SIG-M5 treated with dmso at 0.1 percent for 504 hours (cell line): ENCODE measurements around the gene TAS2R19.
"Not testable (repeated sequence)": the region's sequence is repeated elsewhere in the genome, so short reads cannot be mapped to it uniquely, and the experiment has no call there.

Experiments used
- DNase-seq: peaks from one replicate; lab custom pipeline; 2025; ENCODE audit not compliant: unreplicated experiment; lab: John Stamatoyannopoulos, UW

TAS2R19 gene

DNA sequence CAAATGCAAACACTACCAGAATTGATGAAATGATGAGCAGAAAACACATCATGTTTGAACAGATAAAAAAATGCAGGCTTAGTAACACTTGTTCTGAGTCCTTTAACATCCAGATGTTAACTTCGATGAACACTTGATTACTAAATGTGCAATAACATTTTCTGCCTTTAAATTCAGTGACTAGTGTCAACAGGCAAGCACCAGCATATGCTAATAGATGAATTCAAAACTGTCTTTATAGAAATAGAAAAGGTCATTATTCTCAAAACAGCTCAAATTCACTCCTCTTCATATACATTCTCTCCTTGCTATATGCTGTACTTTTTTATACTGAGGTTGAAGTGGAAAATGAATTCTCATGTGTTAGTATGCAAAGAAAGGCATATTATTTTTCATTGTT lies at the start of gene TAS2R19:
Gene TAS2R19, minus strand, starts transcription at position 101 of the 400 bp plus-strand sequence. Its CDS starts 49 bp downstream, at position 52.
- no peak for DNase-seq

DNA sequence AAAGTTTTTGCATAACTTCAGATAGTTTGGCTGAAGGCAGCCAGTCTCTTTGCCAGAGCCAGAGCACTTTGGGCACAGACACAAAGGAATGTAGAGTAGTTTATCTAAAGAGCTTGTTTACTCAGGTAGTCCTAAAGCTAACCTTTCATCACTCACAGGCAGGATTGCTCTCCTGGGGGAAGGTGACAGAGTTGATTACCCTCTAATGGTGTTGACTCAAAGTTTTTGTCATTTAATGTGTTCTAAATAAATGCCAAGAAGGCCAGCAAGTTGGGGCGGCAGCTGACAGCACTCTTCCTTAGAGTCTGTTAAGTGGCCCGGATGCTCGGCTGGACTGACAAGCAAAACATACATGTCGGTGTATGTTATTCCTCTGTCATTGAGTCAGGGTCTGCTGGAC lies 49.0 kb upstream of the TAS2R19 start:
- DNase-seq, result no peak

- no peak for DNase-seq
Measured at GRCh38 chr12:11070999-11071398, 48.6 kb upstream of the TAS2R19 start.

DNA sequence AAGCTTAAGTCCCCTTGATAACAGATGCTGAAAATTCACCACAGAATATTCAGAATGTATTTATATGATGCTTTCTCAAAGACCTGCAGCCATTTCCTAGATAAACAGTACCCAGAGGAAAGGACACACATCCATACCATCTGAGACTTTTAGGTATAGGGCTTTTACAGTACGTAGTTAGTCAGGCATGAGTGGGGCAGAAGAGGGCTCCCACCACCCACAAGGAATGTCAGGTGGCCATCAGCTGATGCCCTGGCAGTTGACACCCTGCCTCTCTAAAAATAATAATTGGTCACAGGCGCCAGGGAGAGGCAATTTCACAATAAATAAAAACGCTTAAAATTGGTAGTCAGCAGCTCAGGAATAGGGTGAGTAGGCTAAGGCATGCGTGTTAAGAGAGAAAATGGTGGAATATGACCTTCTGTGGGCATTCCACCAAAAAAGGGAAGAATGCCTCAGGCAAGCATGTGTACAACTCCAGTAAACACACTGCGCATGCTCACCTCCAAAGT lies 47.5 kb upstream of the TAS2R19 start:
- DNase-seq, result no peak

GRCh38 chr12:11067514-11067913 lies 45.1 kb upstream of the TAS2R19 start:
- DNase-seq, result no peak

GRCh38 chr12:11062194-11062593 lies 39.8 kb upstream of the TAS2R19 start, which contains the start of gene TAS2R46:
Gene TAS2R46, minus strand, starts transcription at chr12:11062294. Its CDS starts 0 bp downstream, at chr12:11062294.
- not testable (repeated sequence) for DNase-seq

DNA sequence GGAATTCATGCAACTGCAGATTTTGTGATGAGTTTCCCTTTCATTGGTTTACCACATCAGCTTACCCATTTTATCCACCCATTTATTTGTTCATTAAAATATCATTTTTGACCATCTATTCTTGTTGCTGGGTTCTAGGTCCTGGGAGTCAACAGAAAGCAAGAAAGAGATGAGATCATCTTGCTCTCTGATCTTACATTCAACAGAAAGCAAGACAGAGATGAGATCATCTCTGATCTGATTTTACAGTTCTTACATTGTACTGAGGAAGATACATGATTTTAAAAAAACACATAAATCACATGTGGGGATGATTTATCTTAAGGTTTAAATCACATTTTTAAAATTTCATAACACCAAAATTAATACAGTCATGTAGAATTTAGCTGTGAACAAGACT lies 37.4 kb upstream of the TAS2R19 start:
- DNase-seq, result no peak

DNA sequence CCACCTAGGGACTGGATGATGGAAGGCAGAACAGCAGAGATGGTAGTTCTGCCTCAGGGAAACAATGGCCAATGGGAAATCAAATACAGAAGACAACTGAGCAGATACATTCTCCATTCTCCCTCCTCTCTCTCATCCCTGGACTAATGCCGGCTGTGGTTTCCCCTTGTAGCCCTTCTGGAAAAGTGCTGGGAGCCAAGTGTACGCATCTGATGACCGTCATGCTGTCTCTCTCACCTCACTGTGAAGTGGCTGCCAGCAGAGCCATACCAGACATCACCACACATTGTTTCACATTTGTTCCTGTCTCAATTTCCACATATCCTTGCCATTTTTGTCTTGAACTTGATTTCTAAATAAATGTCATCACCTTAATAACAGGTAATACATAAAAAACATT lies 36.6 kb upstream of the TAS2R19 start:
- DNase-seq, result no peak

DNA sequence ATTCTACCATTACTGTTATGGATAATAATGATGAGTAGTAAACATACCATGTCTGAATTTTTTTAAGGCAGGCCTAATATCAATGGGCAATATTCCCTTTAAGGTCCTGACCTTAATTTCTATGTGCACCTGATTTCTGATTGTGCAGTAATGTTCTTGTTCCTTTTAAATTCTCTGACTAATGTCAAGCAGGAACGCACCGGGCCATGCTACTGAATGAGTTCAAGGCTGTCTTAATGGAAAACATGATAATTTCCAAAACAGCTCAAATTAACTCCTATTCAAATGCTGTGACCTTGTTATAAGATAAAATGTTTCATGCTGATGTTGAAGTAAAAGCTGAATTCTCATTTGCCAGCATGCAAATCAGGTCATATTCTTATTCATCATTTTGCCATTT lies 32.9 kb upstream of the TAS2R19 start:
- DNase-seq, result no peak

- not testable (repeated sequence) for DNase-seq
Measured at GRCh38 chr12:11049806-11050531, 27.5 kb upstream of the TAS2R19 start.

DNA sequence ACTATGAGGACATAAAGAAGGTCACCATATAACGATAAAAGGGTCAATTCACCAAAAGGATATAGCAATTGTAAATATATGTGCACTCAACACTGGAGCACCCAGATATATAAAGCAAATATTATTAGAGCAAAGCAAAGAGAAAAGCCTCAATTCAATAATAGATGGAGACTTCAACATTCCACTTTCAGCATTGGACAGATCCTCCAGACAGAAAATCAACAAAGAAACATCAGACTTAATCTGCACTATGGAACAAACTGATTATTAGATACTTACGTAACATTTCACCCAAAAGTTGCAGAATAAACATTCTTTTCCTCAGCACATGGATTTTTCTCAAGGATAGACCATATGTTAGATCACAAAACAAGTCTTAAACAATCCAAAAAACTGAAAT lies 18.9 kb upstream of the TAS2R19 start:
- not testable (repeated sequence) for DNase-seq

DNA sequence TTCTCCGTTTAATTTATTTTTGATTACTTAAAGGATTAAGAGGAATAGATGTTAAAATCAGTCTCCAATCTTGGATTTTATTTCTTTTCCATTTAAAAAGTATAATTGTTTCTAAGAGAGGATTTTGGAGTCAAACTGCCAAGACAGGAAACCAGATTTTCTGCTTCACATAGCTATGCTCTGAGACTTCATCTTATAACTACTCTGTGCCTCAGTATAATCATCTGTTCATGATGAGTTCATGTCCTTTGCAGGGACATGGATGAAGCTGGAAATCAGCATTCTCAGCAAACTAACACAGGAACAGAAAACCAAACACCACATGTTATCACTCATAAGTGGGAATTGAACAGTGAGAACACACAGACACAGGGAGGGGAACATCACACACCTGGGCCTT lies 17.7 kb upstream of the TAS2R19 start:
- DNase-seq, result no peak

DNA sequence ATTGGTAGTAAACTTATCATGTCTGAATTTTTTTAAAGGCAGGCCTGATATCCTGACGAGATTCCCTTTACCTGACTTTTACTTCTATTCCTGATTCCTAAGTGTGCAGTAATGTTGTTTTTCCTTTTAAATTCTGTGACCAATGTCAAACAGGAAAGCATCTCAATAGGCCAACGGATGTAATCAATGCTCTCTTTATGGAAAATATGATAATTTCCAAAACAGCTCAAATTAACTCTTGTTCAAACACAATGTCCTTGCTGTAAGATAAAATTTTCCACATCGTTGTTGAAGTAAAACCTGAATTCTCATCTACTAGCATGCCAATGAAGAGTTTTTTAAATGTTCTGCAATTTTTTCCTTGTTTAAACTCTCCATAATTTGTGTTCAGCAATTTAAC lies 16.8 kb upstream of the TAS2R19 start:
- DNase-seq, result no peak

- DNase-seq, result not testable (repeated sequence)
Measured at GRCh38 chr12:11033959-11034358, 11.5 kb upstream of the TAS2R19 start.

- DNase-seq, result no peak
Measured at GRCh38 chr12:11031307-11031706, 8.9 kb upstream of the TAS2R19 start, which contains the start of gene TAS2R31. Gene TAS2R31, minus strand, starts transcription at chr12:11031407. Its CDS starts 72 bp downstream, at chr12:11031335.

GRCh38 chr12:11026118-11026517 lies 3.7 kb upstream of the TAS2R19 start:
- no peak for DNase-seq

GRCh38 chr12:11023387-11023786 lies 967 bp upstream of the TAS2R19 start:
- no peak for DNase-seq

DNA sequence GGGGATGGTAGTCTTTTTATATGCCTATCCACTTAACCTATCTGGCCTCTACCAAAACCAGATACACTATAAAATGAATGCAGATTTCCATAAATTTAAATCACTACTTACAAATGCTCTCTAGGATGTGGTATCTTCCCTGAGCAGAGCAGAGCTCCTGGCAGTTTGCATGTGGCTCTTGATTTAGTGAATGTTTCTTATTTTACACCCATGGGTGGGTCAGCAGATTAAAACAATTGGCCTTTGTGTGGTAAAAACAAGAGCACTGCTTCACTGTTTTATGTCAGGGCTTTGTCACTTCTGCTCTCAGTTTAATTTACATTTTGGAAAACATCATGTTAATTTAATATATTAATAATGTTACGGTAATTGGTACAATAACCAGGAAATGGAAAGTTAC lies 5.5 kb downstream of the TAS2R19 start:
- no peak for DNase-seq

GRCh38 chr12:11015775-11016430 lies 6.5 kb downstream of the TAS2R19 start:
- no peak for DNase-seq

DNA sequence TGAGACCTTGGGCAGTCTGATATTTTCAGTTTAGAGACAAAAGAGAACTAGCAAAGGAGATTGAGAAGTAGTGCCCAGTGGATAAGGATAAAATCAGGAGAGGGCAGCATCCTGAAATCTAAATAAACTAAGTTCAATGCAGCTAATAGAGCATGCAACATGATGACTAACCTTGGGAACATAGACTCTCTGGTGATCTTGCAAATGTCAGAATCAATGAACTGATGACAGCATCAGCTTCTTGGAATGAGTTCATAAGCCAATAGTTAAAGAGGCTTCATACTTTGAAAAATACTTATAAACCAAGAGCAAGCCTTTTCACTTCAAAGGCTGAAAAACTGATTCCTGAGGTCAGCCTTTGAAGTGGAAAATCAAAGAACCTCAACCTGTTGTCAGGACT lies 8.2 kb downstream of the TAS2R19 start:
- DNase-seq, result no peak

DNA sequence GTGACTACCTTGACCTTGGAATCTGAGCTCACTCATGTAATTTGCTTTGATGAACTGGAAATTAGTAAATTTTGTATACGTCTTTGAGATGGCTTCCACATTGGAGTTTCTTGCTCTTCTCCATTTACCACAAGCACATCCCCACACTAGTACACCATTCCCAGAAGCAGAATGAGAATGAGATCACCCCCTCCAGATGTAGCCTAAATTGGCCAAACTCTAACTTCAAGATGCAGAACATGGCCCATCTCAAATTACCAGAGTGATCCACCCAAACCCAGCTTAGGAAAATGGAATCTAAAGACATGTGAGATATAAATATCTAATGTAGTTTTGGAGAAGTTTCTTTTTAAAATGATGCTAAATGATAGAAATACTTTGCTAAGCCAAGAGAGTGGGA lies 14.8 kb downstream of the TAS2R19 start:
- no peak for DNase-seq

DNA sequence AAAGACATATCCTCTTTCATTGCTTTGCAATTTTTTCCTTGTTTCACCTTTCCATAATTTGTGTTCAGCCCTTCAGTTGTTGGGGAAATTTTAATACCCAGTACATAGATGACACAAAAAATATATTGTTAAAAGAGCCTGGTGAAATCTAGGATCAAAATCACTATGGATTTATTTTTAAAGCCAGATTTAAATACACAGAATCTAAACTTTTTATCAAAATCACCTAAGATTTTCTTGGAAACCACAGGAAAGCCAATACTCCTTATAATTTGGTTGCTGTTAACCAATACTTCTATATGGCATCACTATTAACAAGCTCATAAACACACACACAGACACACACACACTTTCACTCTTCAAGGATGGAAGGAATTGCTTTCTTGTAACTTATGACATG lies 24.2 kb downstream of the TAS2R19 start, which contains the start of gene TAS2R20:
Gene TAS2R20, minus strand, starts transcription at position 101 of the 400 bp plus-strand sequence. CDS start 429 bp downstream, outside the sequence.
- no peak for DNase-seq
